Keratinocyte (primary cell): Measurements from ENCODE around the gene CDK15. TPM values are rescaled to one million over a fixed set of nuclear protein-coding genes. Genes with fewer than 3 reads are reported as not detected.

Experiments
- DNase-seq: peaks from one replicate; pipeline ENCODE4 v3.0.0-alpha.2; 2011; ENCODE audit warnings: low read depth, missing footprints, low spot score
- FAIRE-seq: peaks from 2 replicates; lab custom pipeline; 2011; peaks lifted over from hg19 to GRCh38; lab: Jason Lieb, UNC
- H2AFZ ChIP-seq: 2 replicates; pipeline ENCODE4 v1.6.0; 2012; ENCODE audit warnings: low read length, control low read depth, inconsistent platforms; ENCODE audit not compliant: control insufficient read depth
- H3K27ac ChIP-seq: 2 replicates; pipeline ENCODE4 v1.5.1; 2011; ENCODE audit warnings: low read length; ENCODE audit not compliant: control insufficient read depth, insufficient read depth
- H3K27me3 ChIP-seq: 3 replicates; pipeline ENCODE4 v1.6.0; 2011; ENCODE audit warnings: low read length; ENCODE audit not compliant: control insufficient read depth, insufficient read depth; ENCODE audit errors: extremely low read depth
- H3K36me3 ChIP-seq, 2 experiments: 2 replicates in 1 of 2; 3 replicates in 1 of 2; pipeline ENCODE4 v1.5.1; 2011; ENCODE audit warnings: low read length in 2 of 2, mild to moderate bottlenecking in 1 of 2; ENCODE audit not compliant: control insufficient read depth in 2 of 2, insufficient read depth in 2 of 2; ENCODE audit errors: extremely low read depth in 1 of 2
- H3K4me1 ChIP-seq: 3 replicates; pipeline ENCODE4 v1.5.1; 2011; ENCODE audit warnings: low read length; ENCODE audit not compliant: control insufficient read depth, insufficient read depth; ENCODE audit errors: extremely low read depth
- H3K4me2 ChIP-seq: 3 replicates; pipeline ENCODE4 v1.6.0; 2011; ENCODE audit warnings: low read depth, low read length; ENCODE audit not compliant: control insufficient read depth, insufficient read depth; ENCODE audit errors: extremely low read depth
- H3K4me3 ChIP-seq, 3 experiments: fragments of 200-600 bp in 1 of 3; sonication (generic) in 1 of 3; 2 replicates in 2 of 3; 3 replicates in 1 of 3; pipeline ENCODE4 v1.5.1; 2011 to 2016; ENCODE audit warnings: low read length in 3 of 3, mild to moderate bottlenecking in 3 of 3, control low read depth in 2 of 3, inconsistent platforms in 1 of 3, low read depth in 1 of 3, mixed read lengths in 1 of 3, mixed run types in 1 of 3, moderate library complexity in 1 of 3; ENCODE audit not compliant: control insufficient read depth in 2 of 3, insufficient read depth in 2 of 3; ENCODE audit errors: extremely low read depth in 1 of 3
- H3K79me2 ChIP-seq: 2 replicates; pipeline ENCODE4 v1.6.0; 2012; ENCODE audit warnings: low read length; ENCODE audit not compliant: control insufficient read depth, insufficient read depth
- H3K9ac ChIP-seq: 3 replicates; pipeline ENCODE4 v1.6.0; 2011; ENCODE audit warnings: low read length; ENCODE audit not compliant: control insufficient read depth, insufficient read depth; ENCODE audit errors: extremely low read depth
- H3K9me1 ChIP-seq: 3 replicates; pipeline ENCODE4 v1.6.0; 2011; ENCODE audit warnings: low read length; ENCODE audit not compliant: control insufficient read depth, insufficient read depth; ENCODE audit errors: extremely low read depth
- H3K9me3 ChIP-seq: 2 replicates; pipeline ENCODE4 v1.5.1; 2012; ENCODE audit warnings: low read depth, low read length; ENCODE audit not compliant: control insufficient read depth
- H4K20me1 ChIP-seq: 3 replicates; pipeline ENCODE4 v1.6.0; 2011; ENCODE audit warnings: low read length; ENCODE audit not compliant: control insufficient read depth, insufficient read depth; ENCODE audit errors: extremely low read depth
- CTCF ChIP-seq, 3 experiments: IDR thresholded peaks in 1 of 3; conservative IDR thresholded peaks in 1 of 3; optimal IDR thresholded peaks in 1 of 3; 2 replicates in 2 of 3; 3 replicates in 1 of 3; pipeline versions ENCODE3 to v1.5.1; 2011; ENCODE audit warnings: low read length in 3 of 3, mild to moderate bottlenecking in 3 of 3, moderate library complexity in 2 of 3, control low read depth in 1 of 3, inconsistent platforms in 1 of 3; ENCODE audit not compliant: insufficient read depth in 2 of 3; ENCODE audit errors: extremely low read depth in 1 of 3
- EZH2 ChIP-seq: IDR thresholded peaks from one replicate; pipeline ENCODE4 v1.6.1; 2012; ENCODE audit warnings: inconsistent platforms, mild to moderate bottlenecking, low read length, moderate library complexity
- dilution Hi-C: fragments of 300-500 bp; cut with MboI; formaldehyde crosslinking; loops from one replicate; pipeline ENCODE4 v1.7.0; 2020; ENCODE audit warnings: low sequenced_read_pairs; ENCODE audit not compliant: extremely low pct_ligation_motif_present
- polyA plus RNA-seq, 5 experiments: library from polyadenylated mRNA; depleted of rRNA in 3 of 5; stranded (reverse) in 3 of 5; stranded (forward) in 1 of 5; unstranded in 1 of 5; fragments of >200 nt; gene quantifications; 1 replicate in 1 of 5; 2 replicates in 3 of 5; 3 replicates in 1 of 5; pipeline versions ENCODE4 v1.2.1 to v1.2.3, GENCODE V29; 2011 to 2012; ENCODE audit warnings: missing spikeins in 2 of 5, low read depth in 1 of 5, low replicate concordance in 1 of 5

Gene CDK15
- polyA plus RNA-seq, 1 donor (not counting 4 experiments of a cell fraction or from before 2014, with no cell fraction given), result 0.96 TPM

DNA sequence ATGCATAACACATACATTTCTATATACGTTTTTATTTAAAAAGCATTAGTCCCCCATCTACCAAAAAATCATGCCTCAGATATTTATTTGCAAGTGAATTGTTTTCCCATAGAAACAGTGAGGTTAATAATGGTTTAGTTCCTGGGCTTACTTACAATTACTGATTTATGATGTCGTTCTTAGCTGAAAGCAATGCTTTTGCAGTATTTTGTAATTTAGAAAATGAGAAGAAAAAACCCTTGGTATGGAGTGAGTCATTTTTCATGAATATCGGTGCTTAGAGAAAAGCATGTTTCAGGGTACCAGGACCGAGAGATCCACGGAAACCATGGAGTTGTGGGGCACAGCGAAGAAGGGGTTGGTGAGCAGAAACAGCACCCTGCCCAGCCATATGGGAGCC, 12.0 kb upstream of the CDK15 start:
- H3K4me3 ChIP-seq, result no peak overlapping the region
- no peak overlapping the region for H3K27ac ChIP-seq
- FAIRE-seq (no peak), DNase-seq (no peak)
- TF ChIP-seq CTCF (optimal IDR thresholded peaks at IDR 0.05 in 1 of 3, IDR thresholded peaks at IDR 0.05 in 1 of 3, conservative IDR thresholded peaks at IDR 0.05 in 1 of 3; ENCODE audit: extremely low read depth in 1 of 3, insufficient read depth in 2 of 3, low read length in 3 of 3) (no peak), EZH2 (no peak)
- no peak overlapping the region for H3K4me2 ChIP-seq
- H3K79me2 ChIP-seq, result no peaks in the 10 kb centered on the region
- no peaks in the 10 kb centered on the region for H3K27me3 ChIP-seq
- H3K9ac ChIP-seq, result no peak overlapping the region
- no peaks in the 10 kb centered on the region for H3K9me1 ChIP-seq
- dilution Hi-C loops, result no loop called here
- H3K4me1 ChIP-seq, result peaks cover 21% of the 10 kb centered on the region
- no peak overlapping the region for H2AFZ ChIP-seq
- H4K20me1 ChIP-seq, result no peaks in the 10 kb centered on the region
- no peaks in the 10 kb centered on the region for H3K9me3 ChIP-seq
- no peaks in the 10 kb centered on the region for H3K36me3 ChIP-seq

DNA sequence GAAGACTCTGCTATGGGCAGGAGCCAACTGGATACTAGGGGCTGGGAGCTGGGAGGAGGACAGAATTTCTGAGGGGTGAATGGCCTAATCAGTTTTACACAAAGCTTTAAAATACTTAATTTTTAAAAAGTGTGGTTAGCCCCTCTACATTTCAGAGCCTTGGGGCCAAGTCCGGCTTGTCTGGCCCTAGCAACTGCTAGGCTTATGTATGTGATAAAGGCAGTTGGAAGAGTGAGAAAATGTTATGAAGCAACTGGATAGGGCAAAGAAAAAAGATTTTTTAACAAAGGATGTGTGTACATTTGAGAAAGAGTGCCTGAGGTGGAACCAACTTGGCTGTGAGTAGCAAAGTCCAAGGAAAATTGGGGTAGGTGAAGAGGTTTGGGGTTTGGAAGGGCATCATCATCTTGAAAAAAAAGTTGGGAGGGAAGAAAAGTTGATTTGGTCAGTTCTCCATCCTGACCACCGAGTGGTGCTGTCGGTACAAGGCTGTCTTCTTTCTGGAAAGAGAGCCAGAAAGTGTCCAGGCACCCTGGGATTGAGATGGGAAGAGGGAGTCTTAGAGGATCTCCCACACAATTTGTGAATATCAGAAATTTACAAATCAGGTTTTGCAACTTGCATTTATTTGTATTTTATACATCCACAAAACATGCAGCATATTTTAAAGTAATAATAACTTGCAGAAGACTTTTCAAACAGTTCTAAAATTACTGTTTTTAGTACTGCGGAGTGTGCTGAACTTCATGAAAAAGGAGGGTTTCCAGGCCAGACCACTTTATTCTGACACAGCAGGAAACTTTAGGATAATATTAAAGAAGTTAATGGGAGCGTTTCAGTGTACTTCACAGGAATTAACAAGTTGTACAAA, 10.5 kb upstream of the CDK15 start:
- no peaks in the 10 kb centered on the region for H3K36me3 ChIP-seq

More for the DNA sequence above, 10.5 kb upstream of the CDK15 start:
- no peaks in the 10 kb centered on the region for H3K79me2 ChIP-seq
- H3K9me1 ChIP-seq, result no peaks in the 10 kb centered on the region
- FAIRE-seq, result peak; percentile 83
- H3K27ac ChIP-seq, result no peak overlapping the region
- H3K9ac ChIP-seq, result no peak overlapping the region
- H3K9me3 ChIP-seq, result no peaks in the 10 kb centered on the region
- dilution Hi-C loops, result no loop called here
- H2AFZ ChIP-seq, result no peak overlapping the region
- H3K4me1 ChIP-seq, result peaks cover 21% of the 10 kb centered on the region
- no peaks in the 10 kb centered on the region for H3K27me3 ChIP-seq
- H3K4me2 ChIP-seq, result no peak overlapping the region
- TF ChIP-seq EZH2 (no peak), CTCF (optimal IDR thresholded peaks at IDR 0.05 in 1 of 3, IDR thresholded peaks at IDR 0.05 in 1 of 3, conservative IDR thresholded peaks at IDR 0.05 in 1 of 3; ENCODE audit: extremely low read depth in 1 of 3, insufficient read depth in 2 of 3, low read length in 3 of 3) (peak; percentile 81 to 85 (median 84))
- no peak for DNase-seq
- H3K4me3 ChIP-seq, result no peak overlapping the region
- H4K20me1 ChIP-seq, result no peaks in the 10 kb centered on the region
